Muscle of leg (tissue), 11 donors: ENCODE measurements around the gene DNMT3A. TPM values are rescaled to one million over a fixed set of nuclear protein-coding genes. Genes with fewer than 3 reads are reported as not detected.

ENCODE experiments used
- DNase-seq: peaks from one replicate; pipeline ENCODE4 v3.0.0; 2013
- H3K27ac ChIP-seq: one replicate; pipeline ENCODE4 v1.5.1; 2013; ENCODE audit warnings: mild to moderate bottlenecking, low read length, control low read depth
- H3K27me3 ChIP-seq: one replicate; pipeline ENCODE4 v1.6.1; 2013; ENCODE audit warnings: low read length; ENCODE audit not compliant: control insufficient read depth, insufficient read depth
- H3K36me3 ChIP-seq: one replicate; pipeline ENCODE4 v1.6.1; 2013; ENCODE audit warnings: low read length; ENCODE audit not compliant: control insufficient read depth, insufficient read depth
- H3K4me1 ChIP-seq: one replicate; pipeline ENCODE4 v1.6.1; 2013; ENCODE audit warnings: low read length; ENCODE audit not compliant: control insufficient read depth, insufficient read depth
- H3K4me3 ChIP-seq: one replicate; pipeline ENCODE4 v1.5.1; 2013; ENCODE audit warnings: low read length, control low read depth
- H3K9me3 ChIP-seq: replicated peaks from 2 replicates; pipeline ENCODE4 v1.6.1; 2013; ENCODE audit warnings: low read depth, low read length; ENCODE audit not compliant: control insufficient read depth
- WGBS: methylation state at CpG from one replicate; pipeline ENCODE4 v1.1.5; 2013; ENCODE audit warnings: missing lambda C conversion rate; ENCODE audit not compliant: insufficient coverage; 5-methylcytosine and 5-hydroxymethylcytosine counted together
- polyA plus RNA-seq, 8 donors: library from polyadenylated mRNA; unstranded; fragments of 120-200 nt; gene quantifications; one replicate each; pipeline versions ENCODE4 v1.2.1 to v1.2.3, GENCODE V29; 2013; ENCODE audit warnings: inconsistent platforms in 1 of 8, low replicate concordance in 1 of 8; ENCODE audit not compliant: insufficient read length in 8 of 8, insufficient read depth in 1 of 8
- total RNA-seq: library from RNA; stranded (reverse); fragments of 120-200 nt; gene quantifications from one replicate; pipeline ENCODE4 v1.2.4, GENCODE V29; 2013

DNMT3A gene
- total and polyA plus RNA-seq, 9 donors: 27.3 to 74.0 (median 55.2) TPM

- no peak for DNase-seq
- Histone ChIP-seq H3K9me3 (no peaks in the 10 kb centered on the region), H3K27me3 (no peaks in the 10 kb centered on the region), H3K36me3 (peaks cover 42% of the 10 kb centered on the region), H3K27ac (peak overlapping the region; percentile 95), H3K4me3 (peak overlapping the region; percentile 54), H3K4me1 (peaks cover 53% of the 10 kb centered on the region)
- WGBS: 100% methylated on average over 1 of the region's 11 CpGs
These were observed 88.5 kb downstream of the DNMT3A start for GRCh38 chr2:25253153-25253626.

DNA sequence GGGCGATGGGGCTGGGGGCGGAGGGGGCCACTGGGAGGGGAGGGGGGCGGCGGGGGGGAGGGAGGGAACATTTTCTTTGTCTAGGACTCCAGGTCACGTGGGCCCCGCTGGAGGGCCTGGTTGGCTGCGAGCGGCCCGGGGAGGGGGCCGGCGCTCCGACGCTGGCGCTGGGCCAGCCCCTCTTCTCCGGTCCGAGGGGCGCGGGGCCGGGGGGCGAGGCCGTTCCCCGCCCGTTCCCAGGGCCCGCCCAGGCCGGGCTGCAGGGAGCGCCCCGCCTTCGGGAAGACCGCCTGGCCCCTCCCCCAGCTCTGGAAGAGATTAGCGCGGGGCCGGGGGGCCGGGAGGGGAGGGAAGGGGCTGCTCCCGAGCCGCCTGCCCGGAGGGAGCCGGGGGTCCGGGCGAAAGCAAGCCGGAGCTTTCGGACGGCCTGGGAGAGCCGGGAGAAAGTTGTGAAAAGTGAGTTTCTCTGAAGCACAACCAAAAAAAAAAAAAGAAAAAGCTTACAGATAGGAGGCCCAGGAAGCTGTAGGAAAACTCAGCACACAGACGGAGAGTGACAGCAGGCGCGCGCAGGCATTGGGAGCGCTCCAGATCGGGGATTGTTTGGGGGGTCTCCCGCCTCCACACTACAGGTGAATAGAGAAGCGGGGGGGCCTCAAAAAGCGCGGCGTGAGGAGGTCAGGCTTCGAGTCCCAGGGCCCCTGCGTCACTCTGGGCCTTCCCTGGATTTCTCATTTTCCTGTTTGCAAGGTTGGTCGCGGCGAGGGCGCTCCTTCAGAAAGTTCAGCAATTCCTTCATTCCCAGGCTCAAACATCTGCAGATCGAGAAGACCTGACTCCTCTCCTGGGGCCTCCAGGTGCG lies 89.2 kb downstream of the DNMT3A start:
- H3K36me3 ChIP-seq: peaks cover 42% of the 10 kb centered on the region
- 5% methylated on average over 37 of the region's 62 CpGs for WGBS
- peak overlapping the region; percentile 59 for H3K4me3 ChIP-seq
- DNase-seq: peak; percentile 97
- no peaks in the 10 kb centered on the region for H3K9me3 ChIP-seq
- peak overlapping the region; percentile 95 for H3K27ac ChIP-seq
- H3K4me1 ChIP-seq: peaks cover 46% of the 10 kb centered on the region
- no peaks in the 10 kb centered on the region for H3K27me3 ChIP-seq

GRCh38 chr2:25251422-25252273 lies 90.1 kb downstream of the DNMT3A start:
- WGBS: under 1% methylated on average over 36 of the region's 52 CpGs
- Histone ChIP-seq H3K4me3 (peak overlapping the region; percentile 59), H3K4me1 (peaks cover 37% of the 10 kb centered on the region), H3K9me3 (no peaks in the 10 kb centered on the region), H3K27me3 (no peaks in the 10 kb centered on the region), H3K27ac (peak overlapping the region; percentile 84), H3K36me3 (peaks cover 47% of the 10 kb centered on the region)
- peak; percentile 77 for DNase-seq

DNA sequence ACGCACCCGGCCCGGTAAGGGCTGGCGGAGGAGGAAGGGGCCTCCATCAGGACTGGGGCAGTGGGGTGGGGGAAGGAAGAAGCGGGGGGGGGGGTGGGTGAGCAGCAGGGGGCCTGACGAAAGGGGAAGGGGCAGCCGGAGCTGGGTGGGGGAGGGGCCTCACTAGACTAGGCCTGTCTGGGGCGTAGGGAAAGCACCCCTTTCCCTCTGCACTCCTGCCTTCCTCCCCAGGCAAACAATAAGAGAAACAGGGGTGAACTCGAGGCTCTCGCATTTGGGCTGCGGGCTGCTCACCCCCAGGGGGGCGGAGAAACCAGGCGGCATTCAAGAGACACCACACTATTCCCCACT lies 90.7 kb downstream of the DNMT3A start:
- Histone ChIP-seq H3K4me3 (peak overlapping the region; percentile 59), H3K4me1 (peaks cover 32% of the 10 kb centered on the region), H3K36me3 (peaks cover 50% of the 10 kb centered on the region), H3K27me3 (no peaks in the 10 kb centered on the region), H3K9me3 (no peaks in the 10 kb centered on the region), H3K27ac (peak overlapping the region; percentile 84)
- 0% methylated on average over 4 of the region's 13 CpGs for WGBS
- no peak for DNase-seq

GRCh38 chr2:25250331-25251070 lies 91.2 kb downstream of the DNMT3A start:
- Histone ChIP-seq H3K4me1 (peaks cover 32% of the 10 kb centered on the region), H3K27ac (peak overlapping the region; percentile 59), H3K9me3 (no peaks in the 10 kb centered on the region), H3K4me3 (peak overlapping the region; percentile 59), H3K27me3 (no peaks in the 10 kb centered on the region), H3K36me3 (peaks cover 50% of the 10 kb centered on the region)
- WGBS: 18% methylated on average over 9 of the region's 28 CpGs
- peak; percentile 69 for DNase-seq

DNA sequence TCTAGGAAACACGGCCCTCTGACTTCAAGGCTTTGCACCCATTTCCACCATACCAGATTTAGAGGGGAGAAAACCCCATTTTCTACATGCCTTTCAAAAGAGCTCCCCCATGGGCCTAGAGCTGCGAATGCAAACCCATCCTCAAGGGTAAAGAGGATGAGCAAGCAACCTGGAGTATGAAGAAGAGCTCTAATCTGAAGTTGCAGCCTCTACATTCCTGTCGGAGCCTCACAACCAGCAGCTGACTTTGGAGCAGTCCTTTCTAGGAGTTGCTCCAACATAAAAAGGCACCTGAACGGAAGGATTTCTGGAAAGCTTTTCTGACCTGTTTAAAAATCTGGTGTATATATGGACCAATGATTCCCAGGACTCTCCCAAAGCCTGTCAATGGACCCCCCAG lies 91.9 kb downstream of the DNMT3A start:
- DNase-seq: no peak
- H3K4me1 ChIP-seq: peaks cover 32% of the 10 kb centered on the region
- no peaks in the 10 kb centered on the region for H3K27me3 ChIP-seq
- no peaks in the 10 kb centered on the region for H3K9me3 ChIP-seq
- WGBS: 58% methylated on average over 2 of the region's 4 CpGs
- H3K27ac ChIP-seq: no peak overlapping the region
- peaks cover 52% of the 10 kb centered on the region for H3K36me3 ChIP-seq
- H3K4me3 ChIP-seq: no peak overlapping the region

GRCh38 chr2:25247792-25248512 lies 93.8 kb downstream of the DNMT3A start:
- H3K4me1 ChIP-seq: peaks cover 26% of the 10 kb centered on the region
- DNase-seq: no peak
- no peak overlapping the region for H3K4me3 ChIP-seq
- H3K9me3 ChIP-seq: no peaks in the 10 kb centered on the region
- H3K27me3 ChIP-seq: no peaks in the 10 kb centered on the region
- H3K36me3 ChIP-seq: peaks cover 60% of the 10 kb centered on the region
- H3K27ac ChIP-seq: no peak overlapping the region
- WGBS: 89% methylated on average over 17 of the region's 20 CpGs

GRCh38 chr2:25246558-25247290 lies 95.0 kb downstream of the DNMT3A start:
- DNase-seq: no peak
- 91% methylated on average over 23 of the region's 26 CpGs for WGBS
- Histone ChIP-seq H3K9me3 (no peaks in the 10 kb centered on the region), H3K36me3 (peaks cover 72% of the 10 kb centered on the region), H3K27ac (no peak overlapping the region), H3K4me3 (no peak overlapping the region), H3K27me3 (no peaks in the 10 kb centered on the region), H3K4me1 (peaks cover 20% of the 10 kb centered on the region)

DNA sequence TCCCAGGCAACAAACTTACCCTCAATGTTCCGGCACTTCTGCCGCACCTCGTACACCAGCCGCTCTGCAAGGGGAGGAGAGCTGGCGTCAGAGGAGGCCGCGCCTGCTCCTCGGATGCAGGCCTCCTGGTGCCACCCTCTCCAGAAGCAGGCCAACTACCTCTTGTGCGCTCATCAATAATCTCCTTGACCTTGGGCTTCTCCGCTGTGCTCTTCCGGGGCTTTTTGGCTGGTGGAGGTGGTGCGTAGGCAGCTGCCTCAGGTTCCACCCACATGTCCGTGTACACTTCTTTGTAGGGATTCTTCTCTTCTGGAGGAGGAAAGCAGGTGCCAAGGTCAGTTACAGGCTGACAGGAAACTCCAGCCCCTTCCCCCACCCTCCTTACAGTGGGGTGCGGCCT lies 95.7 kb downstream of the DNMT3A start:
- WGBS: 87% methylated on average over 6 of the region's 14 CpGs
- Histone ChIP-seq H3K4me1 (peaks cover 13% of the 10 kb centered on the region), H3K36me3 (peaks cover 78% of the 10 kb centered on the region)

More for the DNA sequence above, 95.7 kb downstream of the DNMT3A start:
- H3K27me3 ChIP-seq: no peaks in the 10 kb centered on the region
- DNase-seq: no peak
- no peaks in the 10 kb centered on the region for H3K9me3 ChIP-seq
- H3K27ac ChIP-seq: no peak overlapping the region
- H3K4me3 ChIP-seq: no peak overlapping the region
